ENCODE results near the gene AADACL2.
"Not testable (repeated sequence)": the region's sequence is repeated elsewhere in the genome, so short reads cannot be mapped to it uniquely, and the experiment has no call there.

The AADACL2 gene

GRCh38 chr3:151733613-151734012 lies at the start of gene AADACL2:
AADACL2 (plus strand) TSS chr3:151733927; CDS start chr3:151734036, 109 bp downstream.
- DNase-seq (ENCODE audit: low read depth), result no peak

GRCh38 chr3:151684094-151684493 lies 49.6 kb upstream of the AADACL2 start:
- no peak for DNase-seq (ENCODE audit: low read depth)

GRCh38 chr3:151686257-151686656 lies 47.5 kb upstream of the AADACL2 start:
- no peak for DNase-seq (ENCODE audit: low read depth)

- no peak for DNase-seq (ENCODE audit: low read depth)
Observed at GRCh38 chr3:151687076-151687475, 46.7 kb upstream of the AADACL2 start.

- no peak for DNase-seq (ENCODE audit: low read depth)
Observed at GRCh38 chr3:151688571-151688970, 45.2 kb upstream of the AADACL2 start.

- no peak for DNase-seq (ENCODE audit: low read depth)
Observed at GRCh38 chr3:151690645-151691044, 43.1 kb upstream of the AADACL2 start.

- DNase-seq (ENCODE audit: low read depth), result no peak
Observed at GRCh38 chr3:151697496-151697895, 36.2 kb upstream of the AADACL2 start.

GRCh38 chr3:151707216-151707615 lies 26.5 kb upstream of the AADACL2 start:
- DNase-seq (ENCODE audit: low read depth), result no peak

- no peak for DNase-seq (ENCODE audit: low read depth)
Observed at GRCh38 chr3:151708868-151709267, 24.9 kb upstream of the AADACL2 start.

GRCh38 chr3:151709847-151710246 lies 23.9 kb upstream of the AADACL2 start:
- no peak for DNase-seq (ENCODE audit: low read depth)

- DNase-seq (ENCODE audit: low read depth), result no peak
Observed at GRCh38 chr3:151721294-151721693, 12.4 kb upstream of the AADACL2 start.

GRCh38 chr3:151722856-151723255 lies 10.9 kb upstream of the AADACL2 start:
- no peak for DNase-seq (ENCODE audit: low read depth)

GRCh38 chr3:151724576-151725562 lies 8.9 kb upstream of the AADACL2 start:
- no peak for DNase-seq (ENCODE audit: low read depth)

- no peak for DNase-seq (ENCODE audit: low read depth)
Observed at GRCh38 chr3:151726016-151726415, 7.7 kb upstream of the AADACL2 start.

- DNase-seq (ENCODE audit: low read depth), result no peak
Observed at GRCh38 chr3:151732861-151733260, 866 bp upstream of the AADACL2 start.

- DNase-seq (ENCODE audit: low read depth), result no peak
Observed at GRCh38 chr3:151740581-151740980, 6.9 kb downstream of the AADACL2 start.

GRCh38 chr3:151743855-151744254 lies 10.1 kb downstream of the AADACL2 start:
- no peak for DNase-seq (ENCODE audit: low read depth)

- no peak for DNase-seq (ENCODE audit: low read depth)
Observed at GRCh38 chr3:151750181-151750580, 16.5 kb downstream of the AADACL2 start.

- no peak for DNase-seq (ENCODE audit: low read depth)
Observed at GRCh38 chr3:151750678-151751077, 17.0 kb downstream of the AADACL2 start.

- no peak for DNase-seq (ENCODE audit: low read depth)
Observed at GRCh38 chr3:151751161-151751560, 17.4 kb downstream of the AADACL2 start.

GRCh38 chr3:151753846-151754245 lies 20.1 kb downstream of the AADACL2 start:
- DNase-seq (ENCODE audit: low read depth), result no peak

GRCh38 chr3:151761581-151761980 lies 27.9 kb downstream of the AADACL2 start:
- no peak for DNase-seq (ENCODE audit: low read depth)

GRCh38 chr3:151764699-151765098 lies 31.0 kb downstream of the AADACL2 start:
- not testable (repeated sequence) for DNase-seq (ENCODE audit: low read depth)

GRCh38 chr3:151765685-151766084 lies 32.0 kb downstream of the AADACL2 start:
- DNase-seq (ENCODE audit: low read depth), result no peak

All from stimulated activated CD8-positive, alpha-beta memory T cell treated with anti-CD3 and anti-CD28 coated beads, Interleukin-12 subunit alpha, Interleukin-12 subunit beta, amount 100 ng/mL, for 4 hours (primary cell).